ENCODE measurements around the gene SPRYD3. TPM values are rescaled to one million over a fixed set of nuclear protein-coding genes. Genes with fewer than 3 reads are reported as not detected.
A peak's percentile ranks its signal among the peaks of the same experiment; 100 is the strongest.

The SPRYD3 gene
- polyA plus RNA-seq, 12 donors: 14.7 to 34.8 (median 17.9) TPM; not detected in 1

GRCh38 chr12:53082637-53083175, 3.5 kb upstream of the SPRYD3 start:
- no peak for DNase-seq

- DNase-seq: no peak
Observed at GRCh38 chr12:53078425-53079225, 565 bp downstream of the SPRYD3 start.

- DNase-seq: no peak
Observed at GRCh38 chr12:53077030-53077429, 2.2 kb downstream of the SPRYD3 start.

- no peak for DNase-seq
Observed at GRCh38 chr12:53076461-53076860, 2.7 kb downstream of the SPRYD3 start.

- no peak for DNase-seq
Observed at GRCh38 chr12:53074999-53075370, 4.2 kb downstream of the SPRYD3 start.

GRCh38 chr12:53074283-53074998, 4.7 kb downstream of the SPRYD3 start:
- no peak for DNase-seq

GRCh38 chr12:53073881-53074280, 5.3 kb downstream of the SPRYD3 start:
- DNase-seq: peak; percentile 74

- peak; percentile 96 for DNase-seq
Observed at GRCh38 chr12:53071591-53072551, 7.3 kb downstream of the SPRYD3 start.

- no peak for DNase-seq
Observed at GRCh38 chr12:53070877-53071492, 8.2 kb downstream of the SPRYD3 start.

- DNase-seq: peak; percentile 81
Observed at GRCh38 chr12:53069621-53070410, 9.4 kb downstream of the SPRYD3 start.

- DNase-seq: peak; percentile 10
Observed at GRCh38 chr12:53068811-53069585, 10.2 kb downstream of the SPRYD3 start.

GRCh38 chr12:53067993-53068770, 11.0 kb downstream of the SPRYD3 start:
- DNase-seq: no peak

GRCh38 chr12:53067074-53067992, 11.9 kb downstream of the SPRYD3 start:
- DNase-seq: no peak

- peak; percentile 88 for DNase-seq
Observed at GRCh38 chr12:53065975-53066931, 12.9 kb downstream of the SPRYD3 start.

GRCh38 chr12:53065470-53065869, 13.7 kb downstream of the SPRYD3 start:
- no peak for DNase-seq

All from muscle of arm (tissue), 12 donors.